HEK293T (cell line): ENCODE data around the gene TRMT6.

Experiments
- CTBP1 ChIP-seq: fragments of 450-650 bp; IDR thresholded peaks from 2 replicates; pipeline ENCODE4 v1.6.1; 2016; ENCODE audit warnings: borderline replicate concordance
- FOXA1 ChIP-seq: fragments of 450-650 bp; IDR thresholded peaks from 2 replicates; pipeline ENCODE4 v1.6.1; 2016; ENCODE audit warnings: mild to moderate bottlenecking
- FOXK2 ChIP-seq: fragments of 450-650 bp; IDR thresholded peaks from 2 replicates; pipeline ENCODE4 v1.6.1; 2016; ENCODE audit warnings: mild to moderate bottlenecking
- FOXM1 ChIP-seq: fragments of 450-650 bp; IDR thresholded peaks from 2 replicates; pipeline ENCODE4 v1.6.1; 2017; ENCODE audit warnings: mild to moderate bottlenecking, borderline replicate concordance
- NFRKB ChIP-seq: fragments of 450-650 bp; IDR thresholded peaks from 2 replicates; pipeline ENCODE4 v1.6.1; 2016; ENCODE audit warnings: mild to moderate bottlenecking, moderate library complexity
- TARDBP ChIP-seq: fragments of 450-650 bp; IDR thresholded peaks from 2 replicates; pipeline ENCODE4 v1.6.1; 2016
- ZNF384 ChIP-seq: fragments of 450-650 bp; IDR thresholded peaks from 2 replicates; pipeline ENCODE4 v1.6.1; 2016
- TF ChIP-seq, protein P1 (sequence below): fragments of 450-650 bp; IDR thresholded peaks from 2 replicates; pipeline ENCODE4 v1.6.1; 2016

- no peak for TF ChIP-seq FOXA1
- TF ChIP-seq, protein P1, sequence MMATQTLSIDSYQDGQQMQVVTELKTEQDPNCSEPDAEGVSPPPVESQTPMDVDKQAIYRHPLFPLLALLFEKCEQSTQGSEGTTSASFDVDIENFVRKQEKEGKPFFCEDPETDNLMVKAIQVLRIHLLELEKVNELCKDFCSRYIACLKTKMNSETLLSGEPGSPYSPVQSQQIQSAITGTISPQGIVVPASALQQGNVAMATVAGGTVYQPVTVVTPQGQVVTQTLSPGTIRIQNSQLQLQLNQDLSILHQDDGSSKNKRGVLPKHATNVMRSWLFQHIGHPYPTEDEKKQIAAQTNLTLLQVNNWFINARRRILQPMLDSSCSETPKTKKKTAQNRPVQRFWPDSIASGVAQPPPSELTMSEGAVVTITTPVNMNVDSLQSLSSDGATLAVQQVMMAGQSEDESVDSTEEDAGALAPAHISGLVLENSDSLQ = no peak
- TF ChIP-seq ZNF384 = no peak
- no peak for TF ChIP-seq TARDBP
- no peak for TF ChIP-seq NFRKB
- TF ChIP-seq CTBP1 = no peak
- no peak for TF ChIP-seq FOXK2
- no peak for TF ChIP-seq FOXM1
Observed at GRCh38 chr20:5931411-5931810, 18.9 kb downstream of the TRMT6 start.
